Peyer's patch (tissue), 4 donors: ENCODE data around the gene HPSE2. TPM values are rescaled to one million over a fixed set of nuclear protein-coding genes. Genes with fewer than 3 reads are reported as not detected.

Experiments used
- DNase-seq, 3 donors: peaks; one replicate each; pipeline ENCODE4 v3.0.0-alpha.2; 2017 to 2019
- H3K27ac ChIP-seq, 4 donors: fragments of 200-600 bp; sonication (generic); one replicate each; pipeline ENCODE4 v1.5.1; 2016 to 2019
- H3K27me3 ChIP-seq, 2 donors: fragments of 200-600 bp; sonication (generic); one replicate each; pipeline ENCODE4 v1.5.1; 2019
- H3K36me3 ChIP-seq, 3 donors: fragments of 200-600 bp; sonication (generic); one replicate each; pipeline ENCODE4 v1.5.1; 2016 to 2019
- H3K4me1 ChIP-seq, 4 donors: fragments of 200-600 bp; sonication (generic); one replicate each; pipeline ENCODE4 v1.5.1; 2016 to 2019
- H3K4me3 ChIP-seq, 4 donors: fragments of 200-600 bp; sonication (generic); 1 replicate in 3 of 4; 2 replicates in 1 of 4; pipeline ENCODE4 v1.5.1; 2016 to 2019; ENCODE audit warnings: mild to moderate bottlenecking in 1 of 4
- H3K9me3 ChIP-seq, 4 donors: fragments of 200-600 bp; sonication (generic); one replicate each; pipeline ENCODE4 v1.5.1; 2016 to 2019; ENCODE audit warnings: mild to moderate bottlenecking in 1 of 4
- POLR2A ChIP-seq, 2 donors: fragments of 450-650 bp; IDR thresholded peaks; one replicate each; pipeline ENCODE4 v1.5.1; 2017; ENCODE audit warnings: antibody characterized with exemption in 2 of 2, mild to moderate bottlenecking in 2 of 2, moderate library complexity in 2 of 2
- total RNA-seq, 4 donors: library from RNA; depleted of rRNA; stranded (reverse); fragments of >200 nt; gene quantifications; one replicate each; pipeline ENCODE4 v1.1.0, GENCODE V29; 2016
- TF ChIP-seq, protein P1 (sequence below), 6 experiments: fragments of 450-650 bp in 4 of 6; fragments of 200-600 bp in 2 of 6; sonication (generic) in 1 of 6; IDR thresholded peaks; one replicate each; pipeline ENCODE4 v1.5.1; 2017 to 2019; ENCODE audit warnings: antibody characterized with exemption in 6 of 6, mild to moderate bottlenecking in 3 of 6, moderate library complexity in 1 of 6

The HPSE2 gene
- total RNA-seq, 4 donors from 2014 or later: 3.0 to 15.7 (median 7.4) TPM

DNA sequence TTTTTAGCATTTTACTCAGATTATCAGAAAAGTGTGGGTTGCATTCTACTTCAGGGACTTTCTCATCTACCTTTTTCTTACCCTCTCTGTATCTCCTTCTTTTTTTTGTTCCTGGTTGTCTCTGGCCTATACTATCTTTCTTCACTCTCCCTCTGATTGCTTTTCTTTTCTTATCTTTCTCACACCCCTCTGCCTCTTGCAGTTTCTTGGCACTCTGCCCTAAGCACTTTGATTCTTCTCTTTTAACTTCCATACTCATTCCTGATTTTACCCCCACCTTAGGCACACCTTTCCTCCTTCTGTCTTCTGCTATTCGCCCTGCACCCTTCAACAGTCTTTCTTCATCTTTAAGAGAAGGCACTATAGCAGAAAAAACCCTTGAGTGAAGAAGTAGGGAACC, 696.1 kb downstream of the HPSE2 start:
- no peak for DNase-seq
- H3K4me1 ChIP-seq: no peaks in the 10 kb centered on the region
- no peaks in the 10 kb centered on the region for H3K9me3 ChIP-seq
- TF ChIP-seq, protein P1, sequence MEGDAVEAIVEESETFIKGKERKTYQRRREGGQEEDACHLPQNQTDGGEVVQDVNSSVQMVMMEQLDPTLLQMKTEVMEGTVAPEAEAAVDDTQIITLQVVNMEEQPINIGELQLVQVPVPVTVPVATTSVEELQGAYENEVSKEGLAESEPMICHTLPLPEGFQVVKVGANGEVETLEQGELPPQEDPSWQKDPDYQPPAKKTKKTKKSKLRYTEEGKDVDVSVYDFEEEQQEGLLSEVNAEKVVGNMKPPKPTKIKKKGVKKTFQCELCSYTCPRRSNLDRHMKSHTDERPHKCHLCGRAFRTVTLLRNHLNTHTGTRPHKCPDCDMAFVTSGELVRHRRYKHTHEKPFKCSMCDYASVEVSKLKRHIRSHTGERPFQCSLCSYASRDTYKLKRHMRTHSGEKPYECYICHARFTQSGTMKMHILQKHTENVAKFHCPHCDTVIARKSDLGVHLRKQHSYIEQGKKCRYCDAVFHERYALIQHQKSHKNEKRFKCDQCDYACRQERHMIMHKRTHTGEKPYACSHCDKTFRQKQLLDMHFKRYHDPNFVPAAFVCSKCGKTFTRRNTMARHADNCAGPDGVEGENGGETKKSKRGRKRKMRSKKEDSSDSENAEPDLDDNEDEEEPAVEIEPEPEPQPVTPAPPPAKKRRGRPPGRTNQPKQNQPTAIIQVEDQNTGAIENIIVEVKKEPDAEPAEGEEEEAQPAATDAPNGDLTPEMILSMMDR (IDR thresholded peaks at IDR 0.05): no peak
- TF ChIP-seq POLR2A (IDR thresholded peaks at IDR 0.05): no peak
- no peak overlapping the region for H3K27ac ChIP-seq
- no peaks in the 10 kb centered on the region for H3K36me3 ChIP-seq
- H3K27me3 ChIP-seq: no peaks in the 10 kb centered on the region
- no peak overlapping the region for H3K4me3 ChIP-seq

DNA sequence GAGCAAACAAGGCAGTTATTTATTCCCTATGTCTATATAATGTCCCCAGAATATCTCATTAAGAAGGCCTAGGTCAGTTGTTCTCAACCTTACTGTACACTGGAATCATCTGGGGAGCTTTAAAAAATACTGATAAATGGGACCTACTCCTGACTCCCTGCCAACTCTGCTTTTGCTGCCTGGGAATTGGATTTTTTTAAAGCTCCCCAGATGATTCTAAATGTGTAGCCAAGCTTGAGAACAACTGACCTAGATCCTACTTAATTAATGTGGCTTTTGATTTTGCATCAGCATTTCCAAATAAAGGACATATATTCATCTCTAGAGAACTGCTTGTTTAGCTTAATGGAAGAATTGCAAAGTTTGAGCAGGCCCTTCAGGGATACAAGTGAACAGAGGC, 697.2 kb downstream of the HPSE2 start:
- no peak overlapping the region for H3K4me3 ChIP-seq
- H3K36me3 ChIP-seq: no peaks in the 10 kb centered on the region
- no peaks in the 10 kb centered on the region for H3K9me3 ChIP-seq
- H3K4me1 ChIP-seq: no peaks in the 10 kb centered on the region
- no peaks in the 10 kb centered on the region for H3K27me3 ChIP-seq
- no peak overlapping the region for H3K27ac ChIP-seq
- DNase-seq: no peak
- TF ChIP-seq POLR2A (IDR thresholded peaks at IDR 0.05): no peak
- TF ChIP-seq, protein P1 (IDR thresholded peaks at IDR 0.05): no peak

DNA sequence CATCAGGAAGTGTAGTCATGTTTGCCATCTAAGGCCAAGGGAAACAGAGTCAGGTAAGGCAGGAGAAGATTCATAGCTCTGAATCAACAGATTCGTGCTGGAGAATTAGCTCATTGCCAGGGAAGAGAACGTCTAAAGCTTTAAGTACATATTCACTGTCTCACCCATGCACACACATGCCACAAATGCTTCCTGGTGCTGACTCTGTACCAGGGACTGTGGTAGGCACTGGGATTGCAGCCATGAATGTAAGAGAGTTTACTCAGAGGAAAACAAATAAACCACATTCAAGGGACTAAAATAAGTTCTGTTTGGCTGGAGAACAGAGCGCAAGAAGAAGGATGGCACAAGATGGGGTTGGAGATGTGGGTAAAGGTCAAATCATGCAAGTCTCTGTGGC, 699.1 kb downstream of the HPSE2 start:
- Histone ChIP-seq H3K4me3 (no peak overlapping the region), H3K9me3 (no peaks in the 10 kb centered on the region), H3K27ac (no peak overlapping the region), H3K36me3 (no peaks in the 10 kb centered on the region), H3K4me1 (no peaks in the 10 kb centered on the region), H3K27me3 (no peaks in the 10 kb centered on the region)
- DNase-seq: no peak
- TF ChIP-seq, protein P1 (IDR thresholded peaks at IDR 0.05): peak in 1 of 6 experiments; percentile 8
- no peak for TF ChIP-seq POLR2A (IDR thresholded peaks at IDR 0.05)

DNA sequence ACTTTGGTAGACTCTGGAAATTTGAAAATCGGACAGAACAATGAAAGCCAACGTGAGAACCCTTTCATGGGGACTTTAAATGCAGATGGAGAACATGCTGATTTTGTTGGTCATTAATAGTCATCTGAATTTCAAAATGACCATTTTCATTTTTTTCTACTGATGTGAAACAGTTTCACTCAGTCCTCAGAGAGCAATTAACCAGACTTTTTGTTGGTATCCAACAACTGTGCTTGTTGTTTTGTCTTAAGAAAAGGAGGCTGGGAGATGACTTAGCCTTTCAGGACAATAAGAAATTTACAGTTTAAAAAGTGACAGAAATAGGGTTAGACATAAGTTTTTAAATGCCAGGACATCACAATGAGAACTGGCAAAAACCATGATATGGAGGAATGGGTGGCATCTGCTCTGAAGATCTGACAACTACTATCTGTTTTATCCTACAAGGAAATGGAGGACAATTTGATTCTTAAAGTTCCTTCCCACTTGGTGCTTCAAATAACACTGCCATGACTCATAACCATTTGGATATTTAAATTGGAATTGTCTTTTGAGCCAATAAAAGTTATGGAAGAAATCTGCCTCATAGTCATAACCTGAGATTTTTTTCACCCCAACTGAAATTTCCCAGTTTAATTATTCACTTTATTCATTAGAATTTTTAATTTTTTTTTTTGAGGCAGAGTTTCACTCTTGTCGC, 701.8 kb downstream of the HPSE2 start:
- H3K36me3 ChIP-seq: no peaks in the 10 kb centered on the region
- H3K9me3 ChIP-seq: no peaks in the 10 kb centered on the region
- DNase-seq: no peak
- no peaks in the 10 kb centered on the region for H3K4me1 ChIP-seq
- H3K4me3 ChIP-seq: no peak overlapping the region
- H3K27ac ChIP-seq: no peak overlapping the region
- H3K27me3 ChIP-seq: no peaks in the 10 kb centered on the region
- TF ChIP-seq, protein P1 (IDR thresholded peaks at IDR 0.05): no peak
- TF ChIP-seq POLR2A (IDR thresholded peaks at IDR 0.05): no peak

DNA sequence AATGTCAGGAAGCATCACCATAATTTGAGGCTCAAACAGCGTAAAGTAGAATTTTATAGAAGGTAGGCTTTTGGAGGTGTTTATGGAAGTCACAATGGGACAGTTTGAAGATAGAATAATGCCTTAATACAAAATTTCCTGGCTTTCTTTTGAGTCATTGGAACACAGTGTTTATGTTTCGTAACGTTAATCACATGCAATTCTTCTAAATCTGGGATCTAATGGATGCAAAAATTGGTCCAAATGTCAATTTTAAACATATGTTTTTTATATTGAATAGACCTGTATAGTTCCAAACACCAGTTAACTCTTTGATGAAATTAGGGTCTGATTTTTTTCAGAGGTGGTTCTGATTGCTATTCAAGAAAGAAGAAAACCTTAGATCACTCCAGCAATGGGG, 702.4 kb downstream of the HPSE2 start:
- Histone ChIP-seq H3K27me3 (no peaks in the 10 kb centered on the region), H3K4me3 (no peak overlapping the region), H3K27ac (no peak overlapping the region), H3K4me1 (no peaks in the 10 kb centered on the region), H3K36me3 (no peaks in the 10 kb centered on the region), H3K9me3 (no peaks in the 10 kb centered on the region)
- no peak for TF ChIP-seq POLR2A (IDR thresholded peaks at IDR 0.05)
- TF ChIP-seq, protein P1 (IDR thresholded peaks at IDR 0.05): no peak
- no peak for DNase-seq
